HepG2 (cell line): ENCODE measurements around the gene RFXANK. TPM values are rescaled to one million over a fixed set of nuclear protein-coding genes. Genes with fewer than 3 reads are reported as not detected.

Experiments
- AGO2 ChIP-seq: fragments of 200-400 bp; formaldehyde crosslinking; optimal IDR thresholded peaks from 2 replicates; pipeline ENCODE3; 2017; ENCODE audit warnings: mild to moderate bottlenecking, low read depth, low read length, moderate library complexity
- ATM ChIP-seq: fragments of 450-650 bp; IDR thresholded peaks from 2 replicates; pipeline ENCODE4 v1.7.1; 2017; ENCODE audit warnings: mild to moderate bottlenecking, borderline replicate concordance
- CC2D1A ChIP-seq: sonication (generic); formaldehyde crosslinking; IDR thresholded peaks from 2 replicates; pipeline ENCODE4 v1.8.1; 2023; ENCODE audit warnings: mild to moderate bottlenecking, missing genetic modification reagents
- CREM ChIP-seq, 2 experiments: sonication (generic) in 1 of 2; formaldehyde crosslinking in 1 of 2; IDR thresholded peaks; 2 replicates each; pipeline versions ENCODE4 v1.4.0 to v1.6.1; 2016 to 2020; ENCODE audit warnings: antibody characterized with exemption in 1 of 2, mild to moderate bottlenecking in 1 of 2, missing genetic modification reagents in 1 of 2
- CSRNP1 ChIP-seq: sonication (generic); formaldehyde crosslinking; IDR thresholded peaks from 2 replicates; pipeline ENCODE4 v1.8.1; 2023; ENCODE audit warnings: mild to moderate bottlenecking, missing genetic modification reagents
- JUND ChIP-seq: sonication (generic); formaldehyde crosslinking; IDR thresholded peaks from 2 replicates; pipeline ENCODE4 v1.8.0; 2022; ENCODE audit warnings: mild to moderate bottlenecking, missing genetic modification reagents
- MLLT10 ChIP-seq: sonication (generic); formaldehyde crosslinking; IDR thresholded peaks from 2 replicates; pipeline ENCODE4 v1.4.0; 2020; ENCODE audit warnings: missing genetic modification reagents
- NBN ChIP-seq: fragments of 450-650 bp; conservative IDR thresholded peaks from 2 replicates; pipeline ENCODE4 v1.6.1; 2017
- NCOA1 ChIP-seq: sonication (generic); formaldehyde crosslinking; IDR thresholded peaks from 2 replicates; pipeline ENCODE4 v1.9.0; 2021; ENCODE audit warnings: missing genetic modification reagents
- RAD21 ChIP-seq: fragments of 450-650 bp; formaldehyde crosslinking; IDR thresholded peaks from 2 replicates; pipeline ENCODE4 v1.5.0; 2020; ENCODE audit warnings: mild to moderate bottlenecking
- SNAPC2 ChIP-seq: sonication (generic); formaldehyde crosslinking; IDR thresholded peaks from 2 replicates; pipeline ENCODE4 v1.8.1; 2022; ENCODE audit warnings: mild to moderate bottlenecking, missing genetic modification reagents
- SP4 ChIP-seq: sonication (generic); formaldehyde crosslinking; IDR thresholded peaks from 2 replicates; pipeline ENCODE4 v1.8.1; 2023; ENCODE audit warnings: mild to moderate bottlenecking, missing genetic modification reagents
- SRF ChIP-seq: IDR thresholded peaks from 2 replicates; pipeline ENCODE4 v1.6.1; 2011; ENCODE audit warnings: mild to moderate bottlenecking, low read depth, low read length, moderate library complexity
- ZKSCAN1 ChIP-seq: fragments of 150-350 bp; IDR thresholded peaks from 2 replicates; pipeline ENCODE4 v1.6.1; 2014; ENCODE audit warnings: low read length
- ZNF121 ChIP-seq: sonication (generic); formaldehyde crosslinking; IDR thresholded peaks from 2 replicates; pipeline ENCODE4 v1.5.0; 2020; ENCODE audit warnings: mild to moderate bottlenecking, missing genetic modification reagents
- ZNF143 ChIP-seq: sonication (generic); formaldehyde crosslinking; IDR thresholded peaks from 2 replicates; pipeline ENCODE4 v1.4.0; 2020; ENCODE audit warnings: missing genetic modification reagents
- ZNF225 ChIP-seq: sonication (generic); formaldehyde crosslinking; IDR thresholded peaks from 2 replicates; pipeline ENCODE4 v1.4.0; 2020; ENCODE audit warnings: mild to moderate bottlenecking, missing genetic modification reagents
- ZNF549 ChIP-seq: sonication (generic); formaldehyde crosslinking; IDR thresholded peaks from 2 replicates; pipeline ENCODE4 v1.5.0; 2020; ENCODE audit warnings: missing genetic modification reagents
- ZNF709 ChIP-seq: sonication (generic); formaldehyde crosslinking; IDR thresholded peaks from 2 replicates; pipeline ENCODE4 v1.5.0; 2020; ENCODE audit warnings: mild to moderate bottlenecking, missing genetic modification reagents
- ZNF772 ChIP-seq: sonication (generic); formaldehyde crosslinking; IDR thresholded peaks from 2 replicates; pipeline ENCODE4 v1.5.0; 2020; ENCODE audit warnings: mild to moderate bottlenecking, missing genetic modification reagents
- polyA plus RNA-seq, 8 experiments: library from polyadenylated mRNA; depleted of rRNA in 3 of 8; stranded (reverse) in 7 of 8; unstranded in 1 of 8; fragments of >200 nt; fragmentation: Illumina TruSeq in 4 of 8; extraction: Trizol in 4 of 8; gene quantifications; 2 replicates each; pipeline versions ENCODE4 v1.2.1 to v1.2.3, GENCODE V29; 2011 to 2016; ENCODE audit warnings: low read depth in 4 of 8, missing spikeins in 1 of 8, mixed read lengths in 1 of 8; ENCODE audit not compliant: insufficient read depth in 1 of 8
- total RNA-seq, 5 experiments: library from RNA; depleted of rRNA; stranded (reverse); fragments of >200 nt; fragmentation: Illumina TruSeq; extraction: Trizol; gene quantifications; 2 replicates each; pipeline ENCODE4 v1.2.3, GENCODE V29; 2016; ENCODE audit warnings: low read depth in 1 of 5
- TF ChIP-seq, protein P1 (sequence below): sonication (generic); formaldehyde crosslinking; IDR thresholded peaks from 2 replicates; pipeline ENCODE4 v1.4.0; 2020; ENCODE audit warnings: mild to moderate bottlenecking, low read depth, missing genetic modification reagents
- TF ChIP-seq, protein P2 (sequence below): IDR thresholded peaks from 2 replicates; pipeline ENCODE4 v1.6.1; 2012; ENCODE audit warnings: low read depth, low read length, improper control_type of control experiment

The RFXANK gene
- total and polyA plus RNA-seq, 2 of the 13 experiments (the other 11 are each of a cell fraction or from before 2014, with no cell fraction given): 49.9 to 80.7 TPM

DNA sequence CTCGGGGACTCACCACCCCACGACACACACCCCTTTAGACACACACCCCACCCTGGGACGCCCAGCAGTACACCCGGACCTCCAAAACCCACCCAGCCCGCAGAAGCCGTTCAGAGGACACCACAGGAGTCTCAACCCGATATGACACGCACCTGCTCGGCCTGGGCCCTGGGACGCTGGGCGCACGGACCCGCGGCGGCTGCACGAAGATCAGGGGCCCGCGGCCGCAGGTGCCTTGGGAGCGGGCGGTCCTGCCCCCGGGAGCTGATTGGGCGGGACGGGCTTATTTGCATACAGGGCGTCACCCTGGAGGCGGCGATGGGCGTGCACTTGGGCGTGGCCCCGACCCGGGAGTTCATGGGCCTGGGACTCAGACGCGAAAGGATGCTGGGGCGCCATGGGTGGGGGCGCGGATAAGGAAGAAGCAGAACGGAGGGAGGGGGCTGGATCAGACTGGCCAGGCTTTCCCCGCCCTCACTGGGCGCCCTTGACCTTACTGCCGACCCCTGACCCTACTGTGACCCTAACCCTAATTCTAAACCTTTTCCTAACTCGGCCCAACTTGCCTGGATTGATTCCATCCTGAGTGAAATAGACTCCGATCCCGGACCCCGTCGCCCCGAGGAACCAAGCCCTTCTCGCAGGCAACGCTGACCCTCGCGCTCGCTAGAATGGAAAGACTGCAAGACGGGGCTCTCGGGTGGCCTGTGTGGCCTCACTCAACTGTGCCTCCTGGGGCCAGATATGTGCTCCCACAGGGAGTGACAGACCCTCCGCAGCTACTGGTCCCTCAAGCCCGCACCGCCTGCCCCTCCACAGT is 21.8 kb upstream of the RFXANK start, which contains the start of gene MEF2B (continued):
- no peak for TF ChIP-seq CSRNP1 (CRISPR knock-in tag)
- TF ChIP-seq RAD21 (CRISPR knock-in tag): no peak
- TF ChIP-seq ZNF143 (CRISPR knock-in tag): no peak
- no peak for TF ChIP-seq CREM (IDR thresholded peaks at IDR 0.05)
- TF ChIP-seq CREM (CRISPR knock-in tag; IDR thresholded peaks at IDR 0.05): no peak
- no peak for TF ChIP-seq CC2D1A (CRISPR knock-in tag)
- no peak for TF ChIP-seq ATM
- TF ChIP-seq SP4 (CRISPR knock-in tag): peak; percentile 77
- peak; percentile 88 for TF ChIP-seq AGO2
- TF ChIP-seq ZNF549 (CRISPR knock-in tag): no peak
- no peak for TF ChIP-seq SRF
- peak; percentile 38; the same call in 1 of the 2 replicates for TF ChIP-seq ZNF225 (CRISPR knock-in tag)
- TF ChIP-seq NBN: no peak
- TF ChIP-seq, protein P1, sequence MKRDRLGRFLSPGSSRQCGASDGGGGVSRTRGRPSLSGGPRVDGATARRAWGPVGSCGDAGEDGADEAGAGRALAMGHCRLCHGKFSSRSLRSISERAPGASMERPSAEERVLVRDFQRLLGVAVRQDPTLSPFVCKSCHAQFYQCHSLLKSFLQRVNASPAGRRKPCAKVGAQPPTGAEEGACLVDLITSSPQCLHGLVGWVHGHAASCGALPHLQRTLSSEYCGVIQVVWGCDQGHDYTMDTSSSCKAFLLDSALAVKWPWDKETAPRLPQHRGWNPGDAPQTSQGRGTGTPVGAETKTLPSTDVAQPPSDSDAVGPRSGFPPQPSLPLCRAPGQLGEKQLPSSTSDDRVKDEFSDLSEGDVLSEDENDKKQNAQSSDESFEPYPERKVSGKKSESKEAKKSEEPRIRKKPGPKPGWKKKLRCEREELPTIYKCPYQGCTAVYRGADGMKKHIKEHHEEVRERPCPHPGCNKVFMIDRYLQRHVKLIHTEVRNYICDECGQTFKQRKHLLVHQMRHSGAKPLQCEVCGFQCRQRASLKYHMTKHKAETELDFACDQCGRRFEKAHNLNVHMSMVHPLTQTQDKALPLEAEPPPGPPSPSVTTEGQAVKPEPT: no peak
- no peak for TF ChIP-seq ZNF121 (CRISPR knock-in tag)
- no peak for TF ChIP-seq JUND (CRISPR knock-in tag)
- no peak for TF ChIP-seq NCOA1 (CRISPR knock-in tag)
- TF ChIP-seq MLLT10 (CRISPR knock-in tag): no peak
- TF ChIP-seq SNAPC2 (CRISPR knock-in tag): no peak
- TF ChIP-seq ZKSCAN1: no peak
- no peak for TF ChIP-seq ZNF709 (CRISPR knock-in tag)
- no peak for TF ChIP-seq ZNF772 (CRISPR knock-in tag)
- TF ChIP-seq, protein P2, sequence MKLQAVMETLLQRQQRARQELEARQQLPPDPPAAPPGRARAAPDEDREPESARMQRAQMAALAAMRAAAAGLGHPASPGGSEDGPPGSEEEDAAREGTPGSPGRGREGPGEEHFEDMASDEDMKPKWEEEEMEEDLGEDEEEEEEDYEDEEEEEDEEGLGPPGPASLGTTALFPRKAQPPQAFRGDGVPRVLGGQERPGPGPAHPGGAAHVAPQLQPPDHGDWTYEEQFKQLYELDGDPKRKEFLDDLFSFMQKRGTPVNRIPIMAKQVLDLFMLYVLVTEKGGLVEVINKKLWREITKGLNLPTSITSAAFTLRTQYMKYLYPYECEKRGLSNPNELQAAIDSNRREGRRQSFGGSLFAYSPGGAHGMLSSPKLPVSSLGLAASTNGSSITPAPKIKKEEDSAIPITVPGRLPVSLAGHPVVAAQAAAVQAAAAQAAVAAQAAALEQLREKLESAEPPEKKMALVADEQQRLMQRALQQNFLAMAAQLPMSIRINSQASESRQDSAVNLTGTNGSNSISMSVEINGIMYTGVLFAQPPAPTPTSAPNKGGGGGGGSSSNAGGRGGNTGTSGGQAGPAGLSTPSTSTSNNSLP: no peak
